HG03045 (cell line): ENCODE results near the gene ADISSP.

Experiments
- ATAC-seq: cut with Tn5 transposase; IDR thresholded peaks from one replicate; pipeline ENCODE4 v1.9.1; 2021; ENCODE audit warnings: mild to moderate bottlenecking, moderate library complexity; ENCODE audit not compliant: unreplicated experiment

Gene ADISSP

DNA sequence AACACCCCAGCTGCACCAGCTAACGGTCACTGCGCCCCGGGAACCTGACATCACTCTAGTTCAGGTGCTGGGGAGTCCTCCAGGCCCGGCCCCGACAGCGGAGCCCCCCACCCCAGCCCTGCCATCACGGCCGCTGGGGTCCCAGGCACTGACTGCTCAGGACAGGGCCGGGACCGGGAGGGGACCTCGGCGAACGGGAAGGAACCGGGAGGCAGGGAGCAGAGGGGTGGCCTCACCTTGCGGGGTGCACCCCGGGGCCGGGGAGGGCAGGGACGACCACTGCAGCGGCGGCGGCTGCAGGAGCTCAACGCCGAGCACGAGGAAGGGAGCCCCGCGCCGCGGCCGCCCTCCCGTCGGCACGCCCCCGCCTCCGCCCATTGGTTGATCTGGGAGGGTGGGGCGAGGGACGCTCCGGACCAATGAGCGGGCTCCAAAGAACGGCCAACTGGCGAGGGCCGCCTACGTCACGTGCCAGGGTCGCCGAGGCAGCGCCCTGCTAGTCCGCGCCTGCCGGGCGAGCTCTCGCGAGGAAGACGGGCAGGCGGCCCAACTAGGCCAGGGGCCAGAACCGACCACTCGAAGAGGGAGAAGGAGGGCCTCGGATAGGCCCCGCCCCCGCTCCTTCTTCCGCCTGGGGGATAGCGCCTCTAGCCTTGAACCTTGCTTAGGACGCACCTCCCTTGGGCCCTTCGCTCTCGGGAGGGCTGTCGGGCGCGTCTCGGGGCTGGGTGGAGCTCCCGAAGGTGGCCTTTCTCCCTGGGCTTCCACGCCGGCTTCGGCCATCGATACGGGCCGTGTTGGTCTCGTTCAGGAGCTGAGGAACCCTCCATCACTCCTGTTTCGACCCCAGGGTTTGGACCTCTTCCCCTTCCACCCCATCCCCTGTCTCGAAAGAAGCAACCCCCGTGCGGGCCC is at the start of gene ADISSP:
TSS of gene ADISSP (minus strand) at position 327 of the 915 bp plus-strand sequence. CDS start 7,653 bp downstream, outside the sequence.
- ATAC-seq, result peak; percentile 94

DNA sequence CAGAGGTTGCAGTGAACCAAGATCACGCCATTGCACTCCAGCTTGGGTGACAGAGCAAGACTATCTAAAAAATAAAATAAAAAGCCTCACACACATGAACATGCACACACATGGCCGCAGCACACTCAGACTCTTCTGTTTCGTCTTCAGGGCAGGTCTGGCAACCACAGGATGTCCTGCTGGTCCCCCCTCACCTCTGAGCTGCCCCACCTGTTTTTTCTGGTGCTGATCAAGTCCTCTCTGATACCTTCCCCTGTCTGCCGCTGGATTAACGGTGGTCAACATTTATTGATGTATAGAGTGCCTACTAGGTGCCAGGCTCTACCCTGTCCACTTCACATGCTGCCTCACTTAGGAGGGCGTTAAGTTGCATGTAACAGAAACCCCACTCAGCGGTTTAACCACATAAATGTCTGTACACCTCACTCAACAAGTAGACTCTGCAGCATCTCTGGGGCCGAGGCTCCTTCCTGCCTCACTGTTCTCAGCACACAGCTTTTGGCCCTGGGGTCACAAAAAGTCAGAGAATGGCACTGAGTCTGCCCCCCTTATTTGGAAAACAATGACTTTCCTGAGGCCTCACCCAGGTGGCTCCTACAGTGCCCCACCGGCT is 48.3 kb upstream of the ADISSP start:
- ATAC-seq, result no peak

DNA sequence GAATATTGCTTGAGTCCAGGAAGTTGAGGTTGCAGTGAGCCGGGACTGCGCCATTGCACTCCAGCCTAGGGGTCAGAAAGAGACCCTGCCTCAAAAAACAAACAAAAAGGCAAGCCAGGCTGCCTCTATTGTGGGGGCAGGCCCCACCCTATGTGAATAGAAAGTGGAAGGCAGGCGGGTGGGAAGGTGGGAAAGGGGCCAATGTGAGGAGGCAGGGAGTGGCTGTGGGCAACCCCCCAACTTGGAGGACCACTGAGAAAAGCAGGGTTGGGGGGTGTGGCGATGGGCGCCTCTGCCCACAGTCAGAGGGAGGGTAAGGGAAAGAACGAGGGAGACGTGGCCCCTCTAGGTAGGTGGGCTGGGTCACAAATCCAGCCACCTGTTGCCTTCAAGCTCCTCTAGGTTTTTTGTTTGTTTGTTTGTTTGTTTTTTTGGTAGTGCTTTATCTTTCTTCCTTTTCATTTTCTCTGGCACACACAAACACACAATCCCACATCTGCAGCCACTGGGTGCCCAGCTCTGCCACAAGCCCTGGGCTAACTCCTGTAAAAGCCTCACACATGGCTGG is 47.5 kb upstream of the ADISSP start:
- ATAC-seq, result no peak

DNA sequence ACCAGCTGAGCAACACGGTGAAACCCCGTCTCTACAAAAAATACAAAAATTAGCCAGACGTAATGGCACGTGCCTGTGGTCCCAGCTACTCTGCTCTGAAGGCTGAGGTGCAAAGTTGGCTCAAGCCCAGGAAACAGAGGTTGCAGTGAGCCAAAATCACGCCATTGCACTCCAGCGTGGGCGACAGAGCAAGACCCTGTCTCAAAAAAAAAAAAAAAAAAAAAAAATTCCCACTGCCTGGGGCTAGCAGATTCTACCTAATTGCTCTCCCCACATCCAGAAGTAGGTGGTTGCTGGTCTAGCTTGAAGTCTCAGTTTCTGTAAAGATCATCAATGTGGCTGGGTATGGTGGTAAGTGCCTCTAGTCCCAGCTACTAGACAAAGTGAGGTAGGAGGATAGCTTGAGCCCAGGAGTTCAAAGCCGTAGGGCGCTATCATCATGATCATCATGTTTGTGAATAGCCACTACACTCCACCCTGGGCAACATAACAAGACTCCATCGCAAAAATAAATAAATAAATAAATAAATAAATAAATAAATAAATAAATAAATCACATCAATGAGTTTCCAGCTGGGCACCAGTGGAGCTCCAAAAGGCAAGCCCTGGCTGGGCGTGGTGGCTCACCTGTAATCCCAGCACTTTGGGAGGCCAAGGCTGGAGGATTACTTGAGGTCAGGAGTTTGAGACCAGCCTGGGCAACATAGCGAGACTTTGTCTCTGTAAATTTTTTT is 46.5 kb upstream of the ADISSP start:
- ATAC-seq, result no peak

DNA sequence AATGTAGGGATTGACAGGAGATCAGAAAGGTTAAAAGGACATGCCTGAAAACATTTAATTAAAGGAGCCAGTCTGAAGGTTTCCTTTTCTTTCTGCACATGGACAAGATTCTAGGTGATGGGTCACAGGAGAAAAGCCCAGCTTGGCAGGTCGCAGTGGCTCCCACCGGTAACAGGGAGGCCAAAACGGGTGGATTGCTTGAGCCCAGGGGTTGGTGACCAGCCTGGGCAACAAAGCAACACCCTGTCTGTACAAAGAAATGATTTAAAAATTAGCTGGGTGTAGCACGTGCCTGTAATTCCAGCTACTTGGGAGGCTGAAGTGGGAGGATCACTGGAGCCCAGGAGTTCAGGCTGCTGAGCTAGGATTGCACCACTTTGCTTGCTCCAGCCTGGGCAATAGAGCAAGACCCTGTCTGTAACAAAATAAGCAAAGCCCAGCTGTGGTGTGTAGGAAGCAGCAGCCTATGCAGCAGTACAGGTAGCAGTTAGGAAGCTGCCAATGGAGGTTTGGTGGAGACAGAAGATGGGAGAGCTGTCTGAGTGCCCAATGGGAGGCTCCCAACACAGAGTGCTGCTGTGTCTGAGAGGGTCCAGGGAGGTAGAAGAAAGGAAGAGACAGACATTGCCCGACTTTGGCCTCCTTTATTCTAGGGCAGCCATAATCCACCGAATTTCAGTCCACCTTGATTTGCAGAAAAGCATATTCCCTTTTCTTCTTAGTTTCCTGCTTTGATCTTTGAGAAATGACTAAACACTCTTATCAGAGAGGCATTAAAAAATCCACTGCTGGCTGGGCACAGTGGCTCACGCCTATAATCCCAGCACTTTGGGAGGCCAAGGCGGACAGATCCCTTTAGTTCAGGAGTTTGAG is 45.7 kb upstream of the ADISSP start:
- no peak for ATAC-seq

DNA sequence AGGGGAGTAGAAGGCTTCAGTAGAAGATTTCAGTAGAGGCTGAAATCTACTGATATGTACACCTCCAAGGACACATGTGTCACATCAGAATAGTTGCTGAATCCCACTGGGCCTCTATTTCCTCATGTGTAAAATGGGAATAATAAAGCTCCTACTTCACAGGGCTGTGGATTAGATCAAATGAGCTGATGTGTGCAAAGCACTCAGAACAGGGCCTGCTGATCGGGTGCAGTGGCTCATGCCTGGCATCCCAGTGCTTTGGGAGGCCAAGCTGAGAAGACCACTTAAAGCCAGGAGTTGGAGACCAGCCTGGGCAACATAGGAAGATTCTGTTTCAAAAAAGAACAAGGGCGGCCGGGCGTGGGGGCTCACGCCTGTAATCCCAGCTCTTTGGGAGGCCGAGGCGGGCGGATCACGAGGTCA is 44.7 kb upstream of the ADISSP start:
- ATAC-seq, result no peak

DNA sequence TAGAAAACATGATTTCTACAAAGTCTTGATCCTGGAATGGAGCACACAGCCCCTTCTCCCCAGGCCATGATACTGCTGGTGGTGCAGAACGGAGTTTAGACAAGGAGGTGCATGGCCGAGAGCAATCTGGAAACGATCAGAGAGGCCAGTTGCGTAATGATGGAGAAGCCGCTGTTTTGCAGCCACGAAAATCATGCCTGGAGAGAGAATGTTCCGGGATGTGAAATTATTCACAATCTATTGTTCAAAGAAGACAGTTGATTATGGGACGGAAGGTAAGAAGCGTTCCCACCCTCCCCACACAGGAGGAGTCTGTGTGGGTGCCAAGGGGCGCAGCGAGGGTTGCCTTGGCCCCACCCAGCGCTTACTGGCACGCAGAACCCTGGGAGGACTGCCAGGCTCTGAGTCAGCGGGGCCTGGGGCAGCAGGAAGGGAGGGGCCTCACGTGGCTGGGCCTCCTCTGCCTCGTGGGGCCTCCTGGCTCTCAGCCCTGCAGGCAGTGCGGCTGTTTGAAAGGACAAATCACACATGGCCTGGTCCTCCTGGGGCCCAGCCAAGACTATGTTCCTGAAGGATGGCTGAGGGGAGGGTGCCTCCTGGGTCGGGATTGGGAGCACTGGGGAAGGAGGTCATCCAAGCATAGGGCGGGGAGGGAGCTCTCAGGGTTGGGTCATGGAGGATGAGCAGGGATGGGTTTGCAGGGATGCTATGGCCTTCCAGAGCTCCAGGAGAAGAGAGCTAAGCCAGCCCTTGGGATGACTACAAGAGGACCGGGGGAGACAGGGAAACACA is 44.1 kb upstream of the ADISSP start:
- no peak for ATAC-seq

DNA sequence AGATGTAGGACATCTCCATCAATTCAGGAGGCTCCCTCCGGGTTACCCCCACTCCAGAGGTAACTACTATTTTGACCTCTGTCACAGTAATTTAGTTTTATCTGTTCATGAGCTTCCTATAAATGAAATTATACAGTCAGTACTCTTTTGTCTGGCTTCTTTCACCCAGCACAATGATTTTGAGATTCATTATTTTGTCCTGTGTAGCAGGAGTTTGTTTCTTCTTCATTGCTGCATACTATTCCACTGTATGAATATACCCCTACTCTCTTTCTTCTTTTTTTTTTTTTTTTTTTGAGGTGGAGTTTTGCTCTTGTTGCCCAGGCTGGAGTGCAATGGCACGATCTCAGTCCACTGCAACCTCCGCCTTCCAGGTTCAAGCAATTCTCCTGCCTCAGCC is 41.0 kb upstream of the ADISSP start:
- no peak for ATAC-seq

DNA sequence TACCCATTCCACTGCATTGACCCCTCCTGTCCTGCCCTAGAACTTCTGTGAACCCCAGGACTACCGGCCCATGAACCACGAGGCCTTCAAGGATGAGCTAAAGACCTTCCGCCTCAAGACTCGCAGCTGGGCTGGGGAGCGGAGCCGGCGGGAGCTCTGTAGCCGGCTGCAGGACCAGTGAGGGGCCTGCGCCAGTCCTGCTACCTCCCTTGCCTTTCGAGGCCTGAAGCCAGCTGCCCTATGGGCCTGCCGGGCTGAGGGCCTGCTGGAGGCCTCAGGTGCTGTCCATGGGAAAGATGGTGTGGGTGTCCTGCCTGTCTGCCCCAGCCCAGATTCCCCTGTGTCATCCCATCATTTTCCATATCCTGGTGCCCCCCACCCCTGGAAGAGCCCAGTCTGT is 37.2 kb upstream of the ADISSP start:
- ATAC-seq, result no peak

DNA sequence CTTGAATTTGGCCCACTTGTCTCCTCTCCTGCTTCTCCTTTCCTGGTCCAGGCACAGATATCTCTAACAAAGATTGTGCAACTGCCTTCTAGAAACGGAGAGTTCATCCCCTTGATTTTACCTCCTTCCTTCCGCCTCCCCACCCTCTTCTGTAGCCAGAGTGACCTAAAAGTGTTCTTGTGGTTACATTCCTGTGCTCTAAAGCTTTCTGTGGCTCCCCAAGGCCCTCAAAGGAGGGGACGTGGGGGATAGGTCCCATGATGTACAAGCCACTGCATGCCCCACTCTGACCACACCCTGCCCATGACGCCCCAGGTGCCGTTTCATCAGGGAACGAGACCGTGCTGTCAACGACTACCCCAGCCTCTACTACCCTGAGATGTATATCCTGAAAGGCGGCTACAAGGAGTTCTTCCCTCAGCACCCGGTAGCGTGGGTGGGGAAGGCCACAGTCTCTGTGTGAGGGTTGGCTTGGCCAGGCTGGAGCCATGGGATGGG is 36.8 kb upstream of the ADISSP start:
- no peak for ATAC-seq

DNA sequence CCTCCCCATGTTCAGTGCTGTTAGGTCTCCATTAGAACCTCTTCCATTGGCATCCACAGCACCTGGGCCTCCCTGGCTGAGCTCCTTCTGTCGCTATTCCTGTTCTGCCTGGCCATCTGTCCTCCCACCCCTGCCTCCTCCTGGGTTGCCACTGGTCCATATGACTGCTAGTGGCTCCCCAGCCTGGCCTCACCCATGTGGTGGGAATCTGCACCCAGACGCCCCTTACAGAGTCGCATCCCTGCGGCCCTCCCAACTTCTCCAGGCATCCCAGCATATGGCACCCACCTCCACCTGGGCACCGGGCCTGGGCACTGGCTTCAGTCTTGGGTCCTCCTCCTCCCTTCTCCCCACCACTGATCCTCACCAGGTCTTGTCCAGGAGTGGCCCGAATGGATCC is 36.3 kb upstream of the ADISSP start:
- no peak for ATAC-seq

DNA sequence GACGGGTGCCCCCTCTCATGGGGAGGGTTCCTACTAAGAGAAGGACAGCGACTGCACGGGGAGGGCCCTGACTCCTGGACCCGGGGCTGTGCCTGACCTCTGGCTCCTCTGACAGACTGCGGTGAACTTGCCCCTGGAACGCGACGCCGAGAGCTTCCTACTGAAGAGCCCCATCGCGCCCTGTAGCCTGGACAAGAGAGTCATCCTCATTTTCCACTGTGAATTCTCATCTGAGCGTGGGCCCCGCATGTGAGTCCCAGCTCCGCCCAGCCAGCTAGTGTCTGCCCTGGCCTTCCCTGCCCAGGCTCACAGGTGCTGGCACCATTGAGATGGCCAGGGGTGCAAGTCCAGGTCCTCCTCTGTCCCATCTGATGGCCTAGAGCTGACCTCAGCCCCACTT is 35.7 kb upstream of the ADISSP start:
- ATAC-seq, result no peak

DNA sequence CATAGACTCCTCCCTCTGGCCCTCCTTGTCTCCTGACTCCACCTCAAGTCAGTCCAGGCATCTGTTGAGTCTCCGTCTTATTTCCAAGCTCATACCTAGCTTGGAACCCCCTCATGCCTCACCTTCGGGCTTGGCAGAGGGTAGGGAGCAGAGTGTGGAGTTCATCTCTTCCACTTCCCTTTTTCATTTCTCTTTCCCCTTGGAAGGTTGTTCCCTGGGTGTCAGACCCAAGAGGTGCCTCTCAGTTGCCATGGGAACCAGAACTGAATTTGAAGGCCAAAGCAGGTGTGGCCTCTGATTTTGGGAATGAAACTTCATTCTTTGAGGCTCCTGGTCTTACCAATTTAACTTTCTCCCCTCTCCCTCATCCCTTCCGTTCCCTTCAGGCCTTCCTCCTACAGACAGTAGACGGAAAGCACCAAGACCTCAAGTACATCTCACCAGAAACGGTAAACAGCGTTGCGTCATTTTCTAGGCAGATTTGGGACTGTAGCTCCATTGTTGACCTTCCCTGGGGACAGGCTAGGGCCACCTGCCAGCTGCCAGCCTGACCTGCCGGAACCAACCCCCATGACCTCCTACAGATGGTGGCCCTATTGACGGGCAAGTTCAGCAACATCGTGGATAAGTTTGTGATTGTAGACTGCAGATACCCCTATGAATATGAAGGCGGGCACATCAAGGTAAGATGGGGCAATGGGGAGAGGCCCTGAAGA is 35.1 kb upstream of the ADISSP start:
- no peak for ATAC-seq

DNA sequence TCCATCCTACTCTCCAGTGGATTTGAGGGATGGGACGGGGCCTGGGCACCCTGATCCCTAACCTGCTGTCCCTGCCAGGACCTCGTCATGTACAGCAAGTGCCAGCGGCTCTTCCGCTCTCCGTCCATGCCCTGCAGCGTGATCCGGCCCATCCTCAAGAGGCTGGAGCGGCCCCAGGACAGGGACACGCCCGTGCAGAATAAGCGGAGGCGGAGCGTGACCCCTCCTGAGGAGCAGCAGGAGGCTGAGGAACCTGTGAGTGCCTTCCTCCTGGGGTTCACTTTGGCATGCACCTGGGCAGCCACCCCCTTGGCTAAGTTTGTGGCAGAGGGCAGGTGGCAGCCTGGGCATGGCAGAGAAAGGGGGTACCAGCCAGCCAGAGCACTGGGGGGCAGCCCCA is 34.3 kb upstream of the ADISSP start:
- no peak for ATAC-seq

DNA sequence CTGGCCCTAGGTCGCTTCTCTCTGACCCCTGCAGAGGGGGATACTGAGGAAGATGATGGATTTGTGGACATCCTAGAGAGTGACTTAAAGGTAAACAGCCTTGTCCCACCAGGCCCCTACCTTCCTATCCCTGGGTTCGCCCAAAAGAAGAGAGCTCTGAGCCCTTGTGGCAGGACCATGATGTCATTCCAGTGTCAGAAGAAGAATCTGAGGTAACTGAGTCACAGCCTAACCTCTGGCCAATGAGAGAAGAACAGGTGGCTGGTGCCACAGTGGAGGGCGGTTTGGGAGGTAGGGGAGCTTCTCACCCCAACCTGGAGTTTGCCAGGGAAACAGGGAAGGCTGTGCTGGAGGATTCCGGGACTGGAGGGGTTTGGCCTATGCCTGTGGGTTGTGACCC is 33.7 kb upstream of the ADISSP start:
- ATAC-seq, result no peak

DNA sequence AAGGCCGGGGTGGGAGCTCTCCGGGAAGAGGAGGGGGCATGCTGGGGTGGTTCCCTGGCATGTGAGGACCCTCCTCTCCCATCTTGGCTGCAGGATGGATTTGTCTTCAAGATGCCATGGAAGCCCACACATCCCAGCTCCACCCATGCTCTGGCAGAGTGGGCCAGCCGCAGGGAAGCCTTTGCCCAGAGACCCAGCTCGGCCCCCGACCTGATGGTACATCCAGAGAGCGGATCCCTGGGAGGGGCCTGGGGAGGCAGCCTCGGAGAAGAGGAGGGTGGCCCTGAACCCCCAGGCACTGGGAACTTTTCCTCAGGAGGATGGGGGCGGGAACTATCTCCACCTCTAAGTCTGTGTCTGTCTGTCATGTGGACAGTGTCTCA is 33.3 kb upstream of the ADISSP start:
- ATAC-seq, result no peak

DNA sequence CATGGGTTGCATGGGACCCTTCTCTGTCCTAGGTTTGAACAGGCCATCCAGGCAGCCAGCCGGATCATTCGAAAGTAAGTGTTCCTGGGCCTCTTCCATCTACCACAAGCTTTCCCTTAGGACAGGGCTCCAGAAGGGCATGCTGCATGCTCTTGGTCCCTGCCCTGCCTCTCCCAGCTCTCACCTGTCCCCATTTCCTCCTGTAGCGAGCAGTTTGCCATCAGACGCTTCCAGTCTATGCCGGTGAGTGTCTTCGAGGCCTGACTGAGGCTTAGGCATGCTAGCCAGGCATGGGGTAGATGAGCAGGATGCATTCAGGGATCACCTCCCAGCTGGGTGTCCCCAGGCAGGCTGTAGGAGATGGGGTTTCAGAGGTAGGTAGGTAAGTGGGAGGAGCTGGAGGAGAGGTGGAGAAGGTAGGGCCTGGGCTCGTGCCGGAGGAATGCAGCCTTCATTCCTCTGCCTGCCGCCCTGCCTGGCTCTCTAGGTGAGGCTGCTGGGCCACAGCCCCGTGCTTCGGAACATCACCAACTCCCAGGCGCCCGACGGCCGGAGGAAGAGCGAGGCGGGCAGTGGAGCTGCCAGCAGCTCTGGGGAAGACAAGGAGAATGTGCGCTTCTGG is 32.8 kb upstream of the ADISSP start:
- ATAC-seq, result no peak

DNA sequence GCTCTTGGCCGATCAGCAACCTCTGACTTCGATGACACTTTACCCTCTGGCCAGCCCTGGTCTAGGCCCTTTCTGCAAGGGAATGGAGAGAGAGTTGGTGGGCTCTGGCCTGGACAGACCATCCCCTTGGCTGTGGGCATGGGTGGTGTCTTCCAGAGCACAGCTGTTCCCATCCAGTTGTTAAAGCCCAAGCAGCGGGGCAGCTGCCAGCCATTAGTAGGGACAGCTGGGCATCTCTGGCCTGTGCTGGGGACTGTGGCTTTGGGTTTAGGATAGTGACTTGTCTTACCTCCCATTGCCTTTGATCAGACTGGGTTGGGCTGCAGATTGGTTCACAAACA is 31.3 kb upstream of the ADISSP start:
- ATAC-seq, result no peak

DNA sequence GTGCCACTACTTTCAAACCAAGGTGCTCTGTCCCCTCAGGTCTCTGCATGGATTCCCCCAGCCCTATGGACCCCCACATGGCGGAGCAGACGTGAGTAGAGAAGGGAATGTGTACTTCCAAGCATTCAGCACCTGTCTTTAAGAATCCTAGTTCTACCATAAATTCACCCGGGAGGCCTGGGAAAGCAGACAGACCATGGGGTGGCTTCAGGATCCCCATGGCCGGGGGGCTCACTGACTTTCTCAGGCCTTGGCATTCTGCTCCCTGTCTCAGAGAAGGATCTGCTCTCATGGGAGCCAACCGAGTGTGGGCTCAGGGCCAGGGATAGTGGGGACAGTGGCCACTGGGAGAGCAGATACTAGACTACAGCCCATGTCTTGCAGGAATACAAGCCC is 30.8 kb upstream of the ADISSP start:
- no peak for ATAC-seq
